ENCODE data around the gene GRIN2A. TPM values are rescaled to one million over a fixed set of nuclear protein-coding genes. Genes with fewer than 3 reads are reported as not detected.

Gene GRIN2A
- total RNA-seq, 2 donors from 2014 or later = 0.27 to 2.5 TPM

- TF ChIP-seq CTCF (IDR thresholded peaks at IDR 0.05) = no peak
- DNase-seq (ENCODE audit: low spot score) = no peak
- H3K27me3 ChIP-seq (replicated peaks; ENCODE audit: insufficient read depth) = no peaks in the 10 kb centered on the region
- no peak overlapping the region for H3K27ac ChIP-seq
- H3K4me1 ChIP-seq (ENCODE audit: control insufficient read depth in 1 of 2, low read depth in 2 of 2) = no peaks in the 10 kb centered on the region
- H3K36me3 ChIP-seq = no peaks in the 10 kb centered on the region
- no peak for ATAC-seq (ENCODE audit: insufficient number of reproducible peaks, low FRiP score, low read depth)
- H3K4me3 ChIP-seq = no peak overlapping the region
- H3K9me3 ChIP-seq = no peaks in the 10 kb centered on the region
Observed at GRCh38 chr16:9807302-9807701, 374.9 kb downstream of the GRIN2A start.

- DNase-seq (ENCODE audit: low spot score) (no peak), ATAC-seq (ENCODE audit: insufficient number of reproducible peaks, low FRiP score, low read depth) (no peak)
- Histone ChIP-seq H3K9me3 (no peaks in the 10 kb centered on the region), H3K36me3 (no peaks in the 10 kb centered on the region), H3K4me3 (no peak overlapping the region), H3K27ac (no peak overlapping the region), H3K27me3 (replicated peaks; ENCODE audit: insufficient read depth) (no peaks in the 10 kb centered on the region), H3K4me1 (ENCODE audit: control insufficient read depth in 1 of 2, low read depth in 2 of 2) (no peaks in the 10 kb centered on the region)
- no peak for TF ChIP-seq CTCF (IDR thresholded peaks at IDR 0.05)
Observed at GRCh38 chr16:9805109-9805508, 377.1 kb downstream of the GRIN2A start.

GRCh38 chr16:9802160-9802559 lies 380.1 kb downstream of the GRIN2A start:
- no peak for DNase-seq (ENCODE audit: low spot score)
- ATAC-seq (ENCODE audit: insufficient number of reproducible peaks, low FRiP score, low read depth) = no peak
- H3K27me3 ChIP-seq (replicated peaks; ENCODE audit: insufficient read depth) = no peaks in the 10 kb centered on the region
- no peaks in the 10 kb centered on the region for H3K36me3 ChIP-seq
- no peaks in the 10 kb centered on the region for H3K9me3 ChIP-seq
- H3K4me1 ChIP-seq (ENCODE audit: control insufficient read depth in 1 of 2, low read depth in 2 of 2) = peaks cover 4 to 9% of the 10 kb centered on the region in 2 donors
- H3K27ac ChIP-seq = no peak overlapping the region
- no peak overlapping the region for H3K4me3 ChIP-seq
- no peak for TF ChIP-seq CTCF (IDR thresholded peaks at IDR 0.05)

GRCh38 chr16:9801651-9802050 lies 380.6 kb downstream of the GRIN2A start:
- Histone ChIP-seq H3K4me1 (ENCODE audit: control insufficient read depth in 1 of 2, low read depth in 2 of 2) (peaks cover 4 to 9% of the 10 kb centered on the region in 2 donors), H3K27me3 (replicated peaks; ENCODE audit: insufficient read depth) (no peaks in the 10 kb centered on the region), H3K9me3 (no peaks in the 10 kb centered on the region), H3K4me3 (no peak overlapping the region), H3K27ac (no peak overlapping the region), H3K36me3 (no peaks in the 10 kb centered on the region)
- ATAC-seq (ENCODE audit: insufficient number of reproducible peaks, low FRiP score, low read depth) = no peak
- no peak for TF ChIP-seq CTCF (IDR thresholded peaks at IDR 0.05)
- no peak for DNase-seq (ENCODE audit: low spot score)

GRCh38 chr16:9800186-9800738 lies 382.0 kb downstream of the GRIN2A start:
- H3K4me1 ChIP-seq (ENCODE audit: control insufficient read depth in 1 of 2, low read depth in 2 of 2) = peaks cover 4 to 9% of the 10 kb centered on the region in 2 donors
- H3K4me3 ChIP-seq = no peak overlapping the region
- DNase-seq (ENCODE audit: low spot score) = no peak
- TF ChIP-seq CTCF (IDR thresholded peaks at IDR 0.05) = no peak
- H3K27ac ChIP-seq = no peak overlapping the region
- H3K9me3 ChIP-seq = no peaks in the 10 kb centered on the region
- no peaks in the 10 kb centered on the region for H3K27me3 ChIP-seq (replicated peaks; ENCODE audit: insufficient read depth)
- ATAC-seq (ENCODE audit: insufficient number of reproducible peaks, low FRiP score, low read depth) = no peak
- no peaks in the 10 kb centered on the region for H3K36me3 ChIP-seq
